Tibial nerve (tissue), 4 donors: ENCODE data around the gene CYTH3.

Source experiments
- EP300 ChIP-seq, 2 donors: sonication (generic); formaldehyde crosslinking; IDR thresholded peaks; one replicate each; pipeline ENCODE4 v1.6.1; 2017; ENCODE audit warnings: antibody characterized with exemption in 2 of 2, mild to moderate bottlenecking in 1 of 2
- POLR2A ChIP-seq, 2 donors: fragments of 450-650 bp; IDR thresholded peaks; one replicate each; pipeline ENCODE4 v1.6.1; 2017; ENCODE audit warnings: antibody characterized with exemption in 2 of 2, mild to moderate bottlenecking in 2 of 2, moderate library complexity in 2 of 2
- TF ChIP-seq, protein P1 (sequence below), 5 experiments: fragments of 200-600 bp in 3 of 5; fragments of 450-650 bp in 2 of 5; sonication (generic) in 3 of 5; IDR thresholded peaks; one replicate each; pipeline ENCODE4 v1.5.1; 2016 to 2019; ENCODE audit warnings: antibody characterized with exemption in 5 of 5, mild to moderate bottlenecking in 3 of 5, moderate library complexity in 2 of 5

DNA sequence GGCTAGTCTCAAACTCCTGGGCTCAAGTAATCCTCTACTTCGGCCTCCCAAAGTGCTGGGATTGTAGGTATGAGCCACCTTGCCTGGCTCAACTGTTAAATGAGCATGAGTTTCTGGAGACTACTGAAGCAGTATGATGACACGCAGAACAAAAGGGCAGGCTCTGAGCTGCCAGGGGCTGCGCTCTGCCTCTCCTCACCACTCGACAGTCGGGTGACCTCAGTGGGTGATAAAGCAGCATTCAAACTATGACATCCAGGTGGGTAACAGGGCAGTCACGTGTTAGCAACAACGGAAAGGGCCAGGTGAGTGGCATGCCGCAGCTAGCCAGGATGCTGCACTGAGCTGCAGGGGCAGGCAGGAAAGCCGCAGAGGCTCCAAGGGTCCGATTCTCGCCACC lies 71.5 kb downstream of the CYTH3 start:
- TF ChIP-seq, protein P1, sequence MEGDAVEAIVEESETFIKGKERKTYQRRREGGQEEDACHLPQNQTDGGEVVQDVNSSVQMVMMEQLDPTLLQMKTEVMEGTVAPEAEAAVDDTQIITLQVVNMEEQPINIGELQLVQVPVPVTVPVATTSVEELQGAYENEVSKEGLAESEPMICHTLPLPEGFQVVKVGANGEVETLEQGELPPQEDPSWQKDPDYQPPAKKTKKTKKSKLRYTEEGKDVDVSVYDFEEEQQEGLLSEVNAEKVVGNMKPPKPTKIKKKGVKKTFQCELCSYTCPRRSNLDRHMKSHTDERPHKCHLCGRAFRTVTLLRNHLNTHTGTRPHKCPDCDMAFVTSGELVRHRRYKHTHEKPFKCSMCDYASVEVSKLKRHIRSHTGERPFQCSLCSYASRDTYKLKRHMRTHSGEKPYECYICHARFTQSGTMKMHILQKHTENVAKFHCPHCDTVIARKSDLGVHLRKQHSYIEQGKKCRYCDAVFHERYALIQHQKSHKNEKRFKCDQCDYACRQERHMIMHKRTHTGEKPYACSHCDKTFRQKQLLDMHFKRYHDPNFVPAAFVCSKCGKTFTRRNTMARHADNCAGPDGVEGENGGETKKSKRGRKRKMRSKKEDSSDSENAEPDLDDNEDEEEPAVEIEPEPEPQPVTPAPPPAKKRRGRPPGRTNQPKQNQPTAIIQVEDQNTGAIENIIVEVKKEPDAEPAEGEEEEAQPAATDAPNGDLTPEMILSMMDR (IDR thresholded peaks at IDR 0.05), result no peak
- TF ChIP-seq POLR2A (IDR thresholded peaks at IDR 0.05), result no peak
- no peak for TF ChIP-seq EP300 (IDR thresholded peaks at IDR 0.05)
